ENCODE results near the gene COPZ1.

COPZ1 gene

GRCh38 chr12:54359762-54360351 is 34.9 kb downstream of the COPZ1 start:
- no peak for DNase-seq

GRCh38 chr12:54360717-54361456 is 36.0 kb downstream of the COPZ1 start:
- peak; percentile 48 to 56 for DNase-seq

- DNase-seq = no peak
These were observed 38.1 kb downstream of the COPZ1 start for GRCh38 chr12:54363047-54363446.

- DNase-seq = no peak
These were observed 38.7 kb downstream of the COPZ1 start for GRCh38 chr12:54363618-54364017.

- peak in 1 of 2 donors; percentile 34 for DNase-seq
These were observed 39.5 kb downstream of the COPZ1 start, which contains the start of gene GPR84 for GRCh38 chr12:54364413-54364812. Gene GPR84 (minus strand): TSS chr12:54364486. CDS start chr12:54363851, 635 bp downstream.

- no peak for DNase-seq
These were observed 43.2 kb downstream of the COPZ1 start for GRCh38 chr12:54368025-54368708.

- peak; percentile 88 to 89 for DNase-seq
These were observed 44.0 kb downstream of the COPZ1 start for GRCh38 chr12:54368709-54369596.

GRCh38 chr12:54369597-54370131 is 44.7 kb downstream of the COPZ1 start:
- DNase-seq = no peak

- no peak for DNase-seq
These were observed 45.3 kb downstream of the COPZ1 start for GRCh38 chr12:54370171-54370730.

GRCh38 chr12:54371328-54372112 is 46.6 kb downstream of the COPZ1 start:
- no peak for DNase-seq

GRCh38 chr12:54372113-54372806 is 47.3 kb downstream of the COPZ1 start:
- DNase-seq = no peak

- no peak for DNase-seq
These were observed 49.0 kb downstream of the COPZ1 start for GRCh38 chr12:54373649-54374561.

GRCh38 chr12:54374562-54375258 is 49.8 kb downstream of the COPZ1 start:
- DNase-seq = no peak

- no peak for DNase-seq
These were observed 50.3 kb downstream of the COPZ1 start for GRCh38 chr12:54375259-54375579.

- DNase-seq = no peak
These were observed 51.7 kb downstream of the COPZ1 start for GRCh38 chr12:54376596-54376995.

GRCh38 chr12:54377007-54377406 is 52.1 kb downstream of the COPZ1 start:
- DNase-seq = no peak

GRCh38 chr12:54377797-54378515 is 53.0 kb downstream of the COPZ1 start:
- DNase-seq = no peak

- DNase-seq = no peak
These were observed 54.0 kb downstream of the COPZ1 start for GRCh38 chr12:54378796-54379397.

Data from CD4-positive, alpha-beta T cell treated with Interleukin-4 for 1 hour (primary cell).